ENCODE results near the gene IL22.

The IL22 gene

GRCh38 chr12:68280240-68280639 lies 26.8 kb upstream of the IL22 start:
- H3K4me3 ChIP-seq (ENCODE audit: low read depth, low read length): no peak overlapping the region
- POLR2A ChIA-PET: no interaction called here
- CTCF ChIA-PET: no interaction called here

GRCh38 chr12:68279227-68280054 lies 26.0 kb upstream of the IL22 start:
- Histone ChIP-seq H3K9me3 (ENCODE audit: control insufficient read depth, insufficient read depth, low read depth, low read length) (no peaks in the 10 kb centered on the region), H3K27ac (ENCODE audit: extremely low read depth, low read depth, low read length) (no peak overlapping the region), H3K36me3 (ENCODE audit: control insufficient read depth in 2 of 2, insufficient read depth in 1 of 2, low read length in 2 of 2) (no peaks in the 10 kb centered on the region), H3K4me3 (ENCODE audit: low read depth, low read length) (no peak overlapping the region), H3K4me1 (ENCODE audit: control insufficient read depth, insufficient read depth, low read length) (peaks cover 9% of the 10 kb centered on the region)
- CTCF ChIA-PET: no interaction called here
- POLR2A ChIA-PET: no interaction called here
- no peak for TF ChIP-seq ZNF660 (tag by site-specific recombination; IDR thresholded peaks at IDR 0.05)
- TF ChIP-seq ZNF24 (tag by site-specific recombination; IDR thresholded peaks at IDR 0.05): no peak
- no peak for TF ChIP-seq ZNF707 (tag by site-specific recombination; IDR thresholded peaks at IDR 0.05)
- TF ChIP-seq ZNF629 (tag by site-specific recombination; IDR thresholded peaks at IDR 0.05): peak; percentile 60; the same call in 1 of the 2 replicates
- peak; percentile 10; the same call in 1 of the 2 replicates for TF ChIP-seq ZFP69B (tag by site-specific recombination; IDR thresholded peaks at IDR 0.05)
- TF ChIP-seq ZNF610 (tag by site-specific recombination; IDR thresholded peaks at IDR 0.05; ENCODE audit: borderline replicate concordance): 0 out of 2 replicates have a peak, but pooled peaks have one; percentile 25
- TF ChIP-seq MYNN (tag by site-specific recombination; IDR thresholded peaks at IDR 0.05; ENCODE audit: borderline replicate concordance): peak; percentile 89
- TF ChIP-seq ZNF366 (tag by site-specific recombination; conservative IDR thresholded peaks at IDR 0.05): peak; percentile 48; the same call in 1 of the 2 replicates
- TF ChIP-seq WT1 (tag by site-specific recombination; IDR thresholded peaks at IDR 0.05): peak; percentile 23; the same call in 1 of the 2 replicates
- TF ChIP-seq GFI1B (tag by site-specific recombination; IDR thresholded peaks at IDR 0.05): 0 out of 2 replicates have a peak, but pooled peaks have one; percentile 4
- peak; percentile 54 for TF ChIP-seq PRDM6 (tag by site-specific recombination; IDR thresholded peaks at IDR 0.05)
- TF ChIP-seq BCL6B (tag by site-specific recombination; IDR thresholded peaks at IDR 0.05): peak; percentile 59; the same call in 1 of the 2 replicates

More at GRCh38 chr12:68280240-68280639, 26.8 kb upstream of the IL22 start:
- no peaks in the 10 kb centered on the region for H3K9me3 ChIP-seq (ENCODE audit: control insufficient read depth, insufficient read depth, low read depth, low read length)
- no peak for TF ChIP-seq ZBTB49 (tag by site-specific recombination; IDR thresholded peaks at IDR 0.05; ENCODE audit: low read depth)
- no peak for TF ChIP-seq ZNF629 (tag by site-specific recombination; IDR thresholded peaks at IDR 0.05)
- no peak for TF ChIP-seq ZBTB20 (tag by site-specific recombination; IDR thresholded peaks at IDR 0.05)
- no peak for TF ChIP-seq ZNF112 (tag by site-specific recombination; IDR thresholded peaks at IDR 0.05)
- TF ChIP-seq ZNF211 (tag by site-specific recombination; IDR thresholded peaks at IDR 0.05; ENCODE audit: low read depth): no peak
- no peak for TF ChIP-seq ZNF394 (tag by site-specific recombination; IDR thresholded peaks at IDR 0.05; ENCODE audit: borderline replicate concordance)
- TF ChIP-seq ZNF791 (tag by site-specific recombination; IDR thresholded peaks at IDR 0.05): no peak
- TF ChIP-seq ZNF169 (tag by site-specific recombination; IDR thresholded peaks at IDR 0.05): no peak
- no peak for TF ChIP-seq ZNF626 (tag by site-specific recombination; IDR thresholded peaks at IDR 0.05)
- no peak for TF ChIP-seq KLF9 (tag by site-specific recombination; IDR thresholded peaks at IDR 0.05; ENCODE audit: low read depth)
- no peak for TF ChIP-seq ZNF785 (tag by site-specific recombination; IDR thresholded peaks at IDR 0.05)
- TF ChIP-seq BCL11A (tag by site-specific recombination; IDR thresholded peaks at IDR 0.05; ENCODE audit: low read depth): no peak
- TF ChIP-seq ZNF529 (tag by site-specific recombination; IDR thresholded peaks at IDR 0.05; ENCODE audit: insufficient replicate concordance): no peak
- no peak for TF ChIP-seq KLF16 (tag by site-specific recombination; IDR thresholded peaks at IDR 0.05)
- no peak for TF ChIP-seq ZNF202 (tag by site-specific recombination; IDR thresholded peaks at IDR 0.05; ENCODE audit: borderline replicate concordance)
- no peak for TF ChIP-seq ZNF140 (tag by site-specific recombination; IDR thresholded peaks at IDR 0.05)
- no peak for TF ChIP-seq GLI2 (tag by site-specific recombination; IDR thresholded peaks at IDR 0.05; ENCODE audit: borderline replicate concordance, low read depth)
- no peak for TF ChIP-seq ZNF621 (tag by site-specific recombination; IDR thresholded peaks at IDR 0.05)
- TF ChIP-seq ZNF24 (tag by site-specific recombination; IDR thresholded peaks at IDR 0.05): no peak
- TF ChIP-seq ELK4 (IDR thresholded peaks at IDR 0.05; ENCODE audit: borderline replicate concordance, low read depth, low read length): no peak
- H3K4me1 ChIP-seq (ENCODE audit: control insufficient read depth, insufficient read depth, low read length): peaks cover 9% of the 10 kb centered on the region
- H3K36me3 ChIP-seq (ENCODE audit: control insufficient read depth in 2 of 2, insufficient read depth in 1 of 2, low read length in 2 of 2): no peaks in the 10 kb centered on the region
- H3K27ac ChIP-seq (ENCODE audit: extremely low read depth, low read depth, low read length): no peak overlapping the region
